SK-N-SH (cell line): ENCODE measurements around the gene TMEM271. TPM values are rescaled to one million over a fixed set of nuclear protein-coding genes. Genes with fewer than 3 reads are reported as not detected.

Experiments used
- CTCF ChIA-PET: fragments of 300-600, 350-600 bp; formaldehyde crosslinking; extraction: SDS; loops from one replicate; lab custom pipeline; 2021; lab: Yijun Ruan, JAX
- POLR2A ChIA-PET: fragments of 350-600 bp; sonication (Branson Sonifier 250); formaldehyde crosslinking; extraction: SDS; loops from one replicate; lab custom pipeline; 2020; ENCODE audit warnings: antibody characterized with exemption, inconsistent platforms; lab: Yijun Ruan, JAX
- DNase-seq: peaks from one replicate; pipeline ENCODE4 v3.0.0; 2012
- H2AFZ ChIP-seq: fragments of 200-600 bp; sonication (generic); 2 replicates; pipeline ENCODE4 v1.8.1; 2016; ENCODE audit warnings: antibody characterized with exemption, mild to moderate bottlenecking, low read depth
- H3F3A ChIP-seq: fragments of 200-600 bp; sonication (generic); replicated peaks from 2 replicates; pipeline ENCODE3; 2016; ENCODE audit warnings: antibody characterized with exemption, mild to moderate bottlenecking; ENCODE audit not compliant: insufficient read depth
- H3K27ac ChIP-seq, 2 experiments: fragments of 200-500 bp in 1 of 2; fragments of 200-600 bp in 1 of 2; sonication (Bioruptor generic) in 1 of 2; sonication (generic), shearing (Covaris generic) in 1 of 2; 2 replicates each; pipeline versions ENCODE4 v1.5.1 to v1.6.1; 2014 to 2016; ENCODE audit warnings: low read depth in 2 of 2, inconsistent platforms in 1 of 2, low read length in 1 of 2, mild to moderate bottlenecking in 1 of 2, mixed read lengths in 1 of 2
- H3K27me3 ChIP-seq: fragments of 200-600 bp; sonication (generic), shearing (Covaris generic); 2 replicates; pipeline ENCODE4 v1.6.1; 2016; ENCODE audit warnings: mixed run types; ENCODE audit not compliant: insufficient read depth
- H3K36me3 ChIP-seq, 2 experiments: fragments of 200-500 bp in 1 of 2; fragments of 200-600 bp in 1 of 2; sonication (Bioruptor generic) in 1 of 2; sonication (generic) in 1 of 2; replicated peaks in 1 of 2; 2 replicates each; pipeline versions ENCODE3 to v1.5.1; 2014 to 2016; ENCODE audit warnings: low read length in 1 of 2, mild to moderate bottlenecking in 1 of 2; ENCODE audit not compliant: insufficient read depth in 2 of 2, control insufficient read depth in 1 of 2
- H3K4me1 ChIP-seq, 2 experiments: fragments of 200-500 bp in 1 of 2; fragments of 200-600 bp in 1 of 2; sonication (Bioruptor generic) in 1 of 2; sonication (generic), shearing (Covaris generic) in 1 of 2; 2 replicates each; pipeline versions ENCODE4 v1.5.1 to v1.6.1; 2014 to 2016; ENCODE audit warnings: low read depth in 1 of 2, low read length in 1 of 2, mixed run types in 1 of 2; ENCODE audit not compliant: insufficient read depth in 2 of 2, control insufficient read depth in 1 of 2
- H3K4me2 ChIP-seq: fragments of 200-600 bp; sonication (generic), shearing (Covaris generic); 2 replicates; pipeline ENCODE4 v1.6.1; 2017; ENCODE audit warnings: mixed run types
- H3K4me3 ChIP-seq, 2 experiments: fragments of 200-500 bp in 1 of 2; fragments of 200-600 bp in 1 of 2; sonication (Bioruptor generic) in 1 of 2; sonication (generic), shearing (Covaris generic) in 1 of 2; 2 replicates each; pipeline versions ENCODE4 v1.5.1 to v1.8.1; 2014 to 2016; ENCODE audit warnings: low read depth in 2 of 2, inconsistent platforms in 1 of 2, low read length in 1 of 2, mild to moderate bottlenecking in 1 of 2, mixed read lengths in 1 of 2, moderate library complexity in 1 of 2
- H3K79me2 ChIP-seq: fragments of 200-600 bp; sonication (generic); 2 replicates; pipeline ENCODE4 v1.8.1; 2017; ENCODE audit warnings: mild to moderate bottlenecking; ENCODE audit not compliant: insufficient read depth
- H3K9ac ChIP-seq: fragments of 200-600 bp; sonication (generic); 2 replicates; pipeline ENCODE4 v1.6.1; 2017; ENCODE audit warnings: mixed run types
- H3K9me2 ChIP-seq: fragments of 200-600 bp; sonication (generic); 2 replicates; pipeline ENCODE4 v1.6.1; 2017; ENCODE audit warnings: mixed run types
- H3K9me3 ChIP-seq: fragments of 200-600 bp; sonication (generic); 2 replicates; pipeline ENCODE4 v1.6.1; 2017; ENCODE audit warnings: mixed run types, mild to moderate bottlenecking, moderate library complexity
- H4K20me1 ChIP-seq: fragments of 200-600 bp; sonication (generic); 2 replicates; pipeline ENCODE4 v1.6.1; 2017; ENCODE audit warnings: mild to moderate bottlenecking, mixed run types; ENCODE audit not compliant: insufficient read depth
- CHD2 ChIP-seq: fragments of 150-350 bp; IDR thresholded peaks from 2 replicates; pipeline ENCODE4 v1.6.1; 2018; ENCODE audit warnings: low read length; ENCODE audit not compliant: partially characterized antibody
- ELF1 ChIP-seq: IDR thresholded peaks from 2 replicates; pipeline ENCODE4 v1.4.0; 2012
- EP300 ChIP-seq, 2 experiments: IDR thresholded peaks; 2 replicates each; pipeline versions ENCODE4 v1.4.0 to v1.6.1; 2012; ENCODE audit warnings: borderline replicate concordance in 1 of 2, low read depth in 1 of 2, low read length in 1 of 2
- EZH2phosphoT487 ChIP-seq: fragments of 200-600 bp; sonication (generic); IDR thresholded peaks from 2 replicates; pipeline ENCODE4 v1.6.1; 2017; ENCODE audit warnings: low read depth, mixed run types, mild to moderate bottlenecking, antibody characterized with exemption, moderate library complexity, borderline replicate concordance
- FOSL2 ChIP-seq: IDR thresholded peaks from 2 replicates; pipeline ENCODE4 v1.4.0; 2012; ENCODE audit warnings: low read depth, mild to moderate bottlenecking, moderate library complexity, borderline replicate concordance
- JUND ChIP-seq: IDR thresholded peaks from 2 replicates; pipeline ENCODE4 v1.4.0; 2012
- MXI1 ChIP-seq: IDR thresholded peaks from 2 replicates; pipeline ENCODE4 v1.6.1; 2012; ENCODE audit warnings: mild to moderate bottlenecking, low read depth, low read length, improper control_type of control experiment
- NFIC ChIP-seq: IDR thresholded peaks from 2 replicates; pipeline ENCODE4 v1.4.0; 2012; ENCODE audit warnings: borderline replicate concordance
- PBX3 ChIP-seq: IDR thresholded peaks from 2 replicates; pipeline ENCODE4; 2012
- POLR2AphosphoS5 ChIP-seq: IDR thresholded peaks from 2 replicates; pipeline ENCODE4 v1.6.1; 2012; ENCODE audit warnings: low read depth, low read length
- RAD21 ChIP-seq: IDR thresholded peaks from 2 replicates; pipeline ENCODE4 v1.6.1; 2012; ENCODE audit warnings: mild to moderate bottlenecking, low read length
- RFX5 ChIP-seq: IDR thresholded peaks from 2 replicates; pipeline ENCODE4 v1.6.1; 2012; ENCODE audit warnings: mild to moderate bottlenecking, improper control_type of control experiment, low read length
- RXRA ChIP-seq: IDR thresholded peaks from 2 replicates; pipeline ENCODE4 v1.4.0; 2012; ENCODE audit warnings: low read depth, mild to moderate bottlenecking, borderline replicate concordance
- SIN3A ChIP-seq: IDR thresholded peaks from 2 replicates; pipeline ENCODE4 v1.6.1; 2012; ENCODE audit warnings: low read depth, mild to moderate bottlenecking, low read length, moderate library complexity, borderline replicate concordance
- SMC3 ChIP-seq: IDR thresholded peaks from 2 replicates; pipeline ENCODE4 v1.6.1; 2012; ENCODE audit warnings: low read depth, low read length, improper control_type of control experiment
- TAF1 ChIP-seq: IDR thresholded peaks from 2 replicates; pipeline ENCODE4 v1.6.1; 2012; ENCODE audit warnings: low read depth, mild to moderate bottlenecking, low read length, moderate library complexity, borderline replicate concordance
- TEAD4 ChIP-seq: IDR thresholded peaks from 2 replicates; pipeline ENCODE4 v1.4.0; 2012; ENCODE audit warnings: mild to moderate bottlenecking, borderline replicate concordance; ENCODE audit not compliant: insufficient read depth
- YY1 ChIP-seq: IDR thresholded peaks from 2 replicates; pipeline ENCODE4 v1.4.0; 2012; ENCODE audit warnings: low read depth, mild to moderate bottlenecking
- WGBS: methylation state at CpG from one replicate; pipeline ENCODE4 v1.1.6; 2017; ENCODE audit warnings: low lambda C conversion rate; 5-methylcytosine and 5-hydroxymethylcytosine counted together
- polyA plus RNA-seq, 3 experiments: library from polyadenylated mRNA; depleted of rRNA; stranded (reverse); fragments of >200 nt; gene quantifications; 2 replicates each; pipeline ENCODE4 v1.2.3, GENCODE V29; 2012
- TF ChIP-seq, protein P1 (sequence below): IDR thresholded peaks from 2 replicates; pipeline ENCODE4 v1.4.0; 2012; ENCODE audit warnings: low read depth, borderline replicate concordance
- TF ChIP-seq, protein P2 (sequence below): fragments of 150-350 bp; IDR thresholded peaks from 2 replicates; pipeline ENCODE4 v1.6.1; 2017; ENCODE audit warnings: antibody characterized with exemption, low read length, low read depth, borderline replicate concordance
- TF ChIP-seq, protein P3 (sequence below): IDR thresholded peaks from 2 replicates; pipeline ENCODE4 v1.6.1; 2012; ENCODE audit warnings: mild to moderate bottlenecking, low read depth, low read length, moderate library complexity

Gene TMEM271
- polyA plus RNA-seq, 1 of the 3 experiments (the other 2 are of a cell fraction): not detected

DNA sequence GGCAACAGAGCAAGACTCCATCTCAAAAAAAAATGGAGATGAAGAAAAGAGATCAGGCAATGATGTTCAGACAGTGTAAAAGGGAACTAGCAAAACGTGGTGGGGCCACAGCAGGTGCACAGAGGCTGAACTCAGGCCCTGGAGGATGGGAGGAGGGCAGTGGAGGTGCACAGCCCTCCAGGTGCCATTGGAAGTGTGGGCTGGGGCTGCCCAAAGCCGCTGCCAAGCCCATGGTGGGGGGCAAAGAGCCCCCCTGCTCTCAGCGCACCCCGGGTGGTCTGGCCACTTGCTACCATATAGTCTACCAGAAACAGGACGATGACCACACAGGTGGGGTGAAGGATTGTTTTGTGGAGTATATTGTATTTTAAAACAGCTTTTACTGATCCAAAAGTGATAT, 7.1 kb downstream of the TMEM271 start:
- CTCF ChIA-PET: no interaction called here
- Histone ChIP-seq H4K20me1 (no peaks in the 10 kb centered on the region), H3K27me3 (peaks cover 25% of the 10 kb centered on the region)

DNA sequence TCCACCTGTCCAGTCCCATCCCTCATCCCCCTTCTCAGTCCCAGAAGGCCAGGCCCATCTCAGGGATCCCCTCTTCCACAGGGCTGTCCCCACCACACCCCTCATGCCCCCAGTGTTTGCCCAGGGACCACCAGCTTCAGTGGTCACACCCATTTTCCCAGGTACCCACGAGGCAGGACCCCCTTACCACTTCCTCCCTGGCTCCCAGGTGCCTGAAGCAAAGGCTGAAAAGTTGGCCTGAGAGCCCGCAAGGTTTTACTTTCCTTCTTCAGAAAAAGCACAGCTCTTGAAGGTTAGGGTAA, 7.8 kb downstream of the TMEM271 start:
- H2AFZ ChIP-seq: no peak overlapping the region
- no peak overlapping the region for H3K9ac ChIP-seq
- H3K9me2 ChIP-seq: no peaks in the 10 kb centered on the region
- DNase-seq: no peak
- H3K4me2 ChIP-seq: no peak overlapping the region
- H3K4me1 ChIP-seq: no peaks in the 10 kb centered on the region
- 0% methylated on average over 2 of the region's 2 CpGs for WGBS
- no peaks in the 10 kb centered on the region for H3F3A ChIP-seq
- H3K27me3 ChIP-seq: peaks cover 19% of the 10 kb centered on the region
- H3K9me3 ChIP-seq: no peaks in the 10 kb centered on the region
- H3K27ac ChIP-seq: no peak overlapping the region
- H3K4me3 ChIP-seq: no peak overlapping the region
- CTCF ChIA-PET: no interaction called here
- H3K36me3 ChIP-seq: no peaks in the 10 kb centered on the region
- H3K79me2 ChIP-seq: no peaks in the 10 kb centered on the region
- POLR2A ChIA-PET: no interaction called here
- no peaks in the 10 kb centered on the region for H4K20me1 ChIP-seq
- no peak for TF ChIP-seq RAD21
- no peak for TF ChIP-seq MXI1
- no peak for TF ChIP-seq ELF1
- no peak for TF ChIP-seq PBX3
- TF ChIP-seq, protein P1, sequence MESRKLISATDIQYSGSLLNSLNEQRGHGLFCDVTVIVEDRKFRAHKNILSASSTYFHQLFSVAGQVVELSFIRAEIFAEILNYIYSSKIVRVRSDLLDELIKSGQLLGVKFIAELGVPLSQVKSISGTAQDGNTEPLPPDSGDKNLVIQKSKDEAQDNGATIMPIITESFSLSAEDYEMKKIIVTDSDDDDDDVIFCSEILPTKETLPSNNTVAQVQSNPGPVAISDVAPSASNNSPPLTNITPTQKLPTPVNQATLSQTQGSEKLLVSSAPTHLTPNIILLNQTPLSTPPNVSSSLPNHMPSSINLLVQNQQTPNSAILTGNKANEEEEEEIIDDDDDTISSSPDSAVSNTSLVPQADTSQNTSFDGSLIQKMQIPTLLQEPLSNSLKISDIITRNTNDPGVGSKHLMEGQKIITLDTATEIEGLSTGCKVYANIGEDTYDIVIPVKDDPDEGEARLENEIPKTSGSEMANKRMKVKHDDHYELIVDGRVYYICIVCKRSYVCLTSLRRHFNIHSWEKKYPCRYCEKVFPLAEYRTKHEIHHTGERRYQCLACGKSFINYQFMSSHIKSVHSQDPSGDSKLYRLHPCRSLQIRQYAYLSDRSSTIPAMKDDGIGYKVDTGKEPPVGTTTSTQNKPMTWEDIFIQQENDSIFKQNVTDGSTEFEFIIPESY: no peak
- no peak for TF ChIP-seq TAF1
- TF ChIP-seq YY1: no peak
- TF ChIP-seq POLR2AphosphoS5: no peak

More for the DNA sequence above, 7.1 kb downstream of the TMEM271 start:
- DNase-seq: no peak
- POLR2A ChIA-PET: no interaction called here
- Histone ChIP-seq H3K4me2 (no peak overlapping the region), H3K36me3 (no peaks in the 10 kb centered on the region), H2AFZ (no peak overlapping the region), H3K4me3 (no peak overlapping the region), H3K9me2 (no peaks in the 10 kb centered on the region), H3K9me3 (no peaks in the 10 kb centered on the region), H3K9ac (no peak overlapping the region), H3K79me2 (no peaks in the 10 kb centered on the region), H3K27ac (no peak overlapping the region), H3F3A (no peaks in the 10 kb centered on the region), H3K4me1 (no peaks in the 10 kb centered on the region; a peak in 1 of 4 replicates)
- 50% methylated on average over 5 of the region's 5 CpGs for WGBS
- TF ChIP-seq, protein P2, sequence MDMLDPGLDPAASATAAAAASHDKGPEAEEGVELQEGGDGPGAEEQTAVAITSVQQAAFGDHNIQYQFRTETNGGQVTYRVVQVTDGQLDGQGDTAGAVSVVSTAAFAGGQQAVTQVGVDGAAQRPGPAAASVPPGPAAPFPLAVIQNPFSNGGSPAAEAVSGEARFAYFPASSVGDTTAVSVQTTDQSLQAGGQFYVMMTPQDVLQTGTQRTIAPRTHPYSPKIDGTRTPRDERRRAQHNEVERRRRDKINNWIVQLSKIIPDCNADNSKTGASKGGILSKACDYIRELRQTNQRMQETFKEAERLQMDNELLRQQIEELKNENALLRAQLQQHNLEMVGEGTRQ: no peak
- TF ChIP-seq RFX5 (no peak), TEAD4 (no peak), EZH2phosphoT487 (no peak), CHD2 (no peak), EP300 (IDR thresholded peaks at IDR 0.05; ENCODE audit: borderline replicate concordance in 1 of 2, low read depth in 1 of 2, low read length in 1 of 2) (no peak), SMC3 (no peak), SIN3A (no peak), JUND (no peak), POLR2AphosphoS5 (no peak), FOSL2 (no peak), YY1 (no peak), MXI1 (no peak), NFIC (no peak), RXRA (no peak)
- TF ChIP-seq, protein P3, sequence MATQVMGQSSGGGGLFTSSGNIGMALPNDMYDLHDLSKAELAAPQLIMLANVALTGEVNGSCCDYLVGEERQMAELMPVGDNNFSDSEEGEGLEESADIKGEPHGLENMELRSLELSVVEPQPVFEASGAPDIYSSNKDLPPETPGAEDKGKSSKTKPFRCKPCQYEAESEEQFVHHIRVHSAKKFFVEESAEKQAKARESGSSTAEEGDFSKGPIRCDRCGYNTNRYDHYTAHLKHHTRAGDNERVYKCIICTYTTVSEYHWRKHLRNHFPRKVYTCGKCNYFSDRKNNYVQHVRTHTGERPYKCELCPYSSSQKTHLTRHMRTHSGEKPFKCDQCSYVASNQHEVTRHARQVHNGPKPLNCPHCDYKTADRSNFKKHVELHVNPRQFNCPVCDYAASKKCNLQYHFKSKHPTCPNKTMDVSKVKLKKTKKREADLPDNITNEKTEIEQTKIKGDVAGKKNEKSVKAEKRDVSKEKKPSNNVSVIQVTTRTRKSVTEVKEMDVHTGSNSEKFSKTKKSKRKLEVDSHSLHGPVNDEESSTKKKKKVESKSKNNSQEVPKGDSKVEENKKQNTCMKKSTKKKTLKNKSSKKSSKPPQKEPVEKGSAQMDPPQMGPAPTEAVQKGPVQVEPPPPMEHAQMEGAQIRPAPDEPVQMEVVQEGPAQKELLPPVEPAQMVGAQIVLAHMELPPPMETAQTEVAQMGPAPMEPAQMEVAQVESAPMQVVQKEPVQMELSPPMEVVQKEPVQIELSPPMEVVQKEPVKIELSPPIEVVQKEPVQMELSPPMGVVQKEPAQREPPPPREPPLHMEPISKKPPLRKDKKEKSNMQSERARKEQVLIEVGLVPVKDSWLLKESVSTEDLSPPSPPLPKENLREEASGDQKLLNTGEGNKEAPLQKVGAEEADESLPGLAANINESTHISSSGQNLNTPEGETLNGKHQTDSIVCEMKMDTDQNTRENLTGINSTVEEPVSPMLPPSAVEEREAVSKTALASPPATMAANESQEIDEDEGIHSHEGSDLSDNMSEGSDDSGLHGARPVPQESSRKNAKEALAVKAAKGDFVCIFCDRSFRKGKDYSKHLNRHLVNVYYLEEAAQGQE: no peak
